Measurements from ENCODE around the gene CD37.
"Not testable (repeated sequence)": the region's sequence is repeated elsewhere in the genome, so short reads cannot be mapped to it uniquely, and the experiment has no call there.

The CD37 gene

DNA sequence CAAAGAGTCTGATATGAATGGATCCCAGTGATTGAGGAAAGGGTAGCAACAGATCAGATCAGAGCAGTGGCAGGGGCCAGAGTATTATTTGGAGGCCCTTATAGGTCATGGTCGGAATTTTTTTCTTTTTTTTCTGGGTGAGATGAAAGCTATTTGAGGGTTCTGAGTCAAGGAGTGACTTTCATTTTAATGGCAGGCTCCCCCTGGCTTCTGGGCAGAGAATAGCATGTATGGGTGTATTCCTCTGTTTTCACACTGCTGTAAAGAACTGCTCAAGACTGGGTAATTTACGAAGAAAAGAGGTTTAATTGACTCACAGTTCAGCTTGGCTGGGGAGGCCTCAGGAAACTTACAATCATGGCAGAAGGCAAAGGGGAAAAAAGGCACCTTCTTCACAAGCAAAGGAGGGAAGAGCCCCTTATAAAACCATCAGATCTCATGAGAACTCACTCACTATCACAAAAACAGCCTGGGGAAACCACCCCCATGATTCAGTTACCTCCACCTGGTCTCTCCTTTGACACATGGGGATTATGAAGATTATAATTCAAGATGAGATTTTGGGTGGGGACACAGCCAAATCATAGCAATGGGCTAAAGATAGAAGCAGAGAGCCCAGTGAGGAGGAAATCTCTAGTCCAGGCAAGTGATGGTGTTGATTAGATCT lies 7.2 kb upstream of the CD37 start:
- in situ Hi-C loops (cut with HindIII; ENCODE audit: low sequenced_read_pairs): no loop called here

DNA sequence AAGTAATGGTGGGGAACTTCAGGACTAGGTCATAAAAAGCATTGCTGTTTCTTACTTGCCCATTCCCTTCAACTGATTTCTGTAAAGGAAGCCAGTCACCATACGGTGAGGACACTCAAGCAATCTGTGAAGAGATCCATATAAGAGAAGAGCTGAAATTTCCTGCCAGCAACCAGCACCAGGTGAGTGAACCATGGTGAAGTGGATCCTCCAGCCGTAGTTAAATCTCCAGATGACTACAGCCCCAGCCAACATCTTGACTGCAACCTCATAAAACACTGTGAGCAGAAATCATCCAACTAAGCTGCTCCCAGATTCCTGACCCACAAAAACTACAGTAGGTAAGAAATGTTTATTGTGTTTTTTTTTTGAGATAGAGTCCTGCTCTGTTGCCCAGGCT lies 6.5 kb upstream of the CD37 start:
- in situ Hi-C loops (cut with HindIII; ENCODE audit: low sequenced_read_pairs): no loop called here

DNA sequence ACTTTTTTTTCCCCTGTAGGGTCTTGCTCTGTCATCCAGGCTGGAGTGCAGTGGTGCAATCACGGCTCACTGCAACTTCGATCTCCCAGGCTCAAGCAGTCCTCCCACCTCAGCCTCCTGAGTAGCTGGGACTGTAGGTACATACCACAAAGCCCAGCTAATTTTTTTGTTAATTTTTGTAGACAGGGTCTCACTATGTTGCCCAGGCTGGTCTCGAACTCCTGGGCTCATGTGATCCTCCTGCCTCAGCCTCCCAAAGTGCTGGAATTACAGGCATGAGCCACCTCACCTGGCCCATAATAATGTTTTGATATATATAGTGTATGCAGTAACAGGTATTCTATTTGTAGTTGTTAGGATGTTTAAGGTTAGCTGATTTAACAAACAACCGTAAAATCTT lies 4.0 kb upstream of the CD37 start:
- in situ Hi-C loops (cut with HindIII; ENCODE audit: low sequenced_read_pairs): not testable (repeated sequence)

DNA sequence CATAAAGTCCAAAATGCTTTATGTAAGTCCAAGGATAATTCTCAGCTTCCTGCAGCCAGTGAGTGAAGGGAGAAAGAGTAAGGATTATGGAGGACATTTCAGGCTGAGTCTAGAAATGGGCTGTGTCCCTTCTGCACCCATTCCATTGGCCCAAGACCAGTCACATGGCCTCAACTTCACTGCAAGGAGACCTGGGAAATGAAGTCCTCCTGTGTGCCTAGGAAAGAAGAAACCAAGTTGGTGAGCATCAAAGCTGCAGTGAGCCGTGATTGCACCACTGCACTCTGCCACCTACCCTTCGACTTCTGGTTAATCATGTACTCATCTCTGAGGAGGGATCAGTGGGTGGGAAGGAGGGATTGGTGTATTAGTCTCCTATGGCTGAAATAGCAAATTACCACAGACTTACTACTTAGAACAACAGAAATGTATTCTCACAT lies 3.6 kb upstream of the CD37 start:
- in situ Hi-C loops (cut with HindIII; ENCODE audit: low sequenced_read_pairs): no loop called here

DNA sequence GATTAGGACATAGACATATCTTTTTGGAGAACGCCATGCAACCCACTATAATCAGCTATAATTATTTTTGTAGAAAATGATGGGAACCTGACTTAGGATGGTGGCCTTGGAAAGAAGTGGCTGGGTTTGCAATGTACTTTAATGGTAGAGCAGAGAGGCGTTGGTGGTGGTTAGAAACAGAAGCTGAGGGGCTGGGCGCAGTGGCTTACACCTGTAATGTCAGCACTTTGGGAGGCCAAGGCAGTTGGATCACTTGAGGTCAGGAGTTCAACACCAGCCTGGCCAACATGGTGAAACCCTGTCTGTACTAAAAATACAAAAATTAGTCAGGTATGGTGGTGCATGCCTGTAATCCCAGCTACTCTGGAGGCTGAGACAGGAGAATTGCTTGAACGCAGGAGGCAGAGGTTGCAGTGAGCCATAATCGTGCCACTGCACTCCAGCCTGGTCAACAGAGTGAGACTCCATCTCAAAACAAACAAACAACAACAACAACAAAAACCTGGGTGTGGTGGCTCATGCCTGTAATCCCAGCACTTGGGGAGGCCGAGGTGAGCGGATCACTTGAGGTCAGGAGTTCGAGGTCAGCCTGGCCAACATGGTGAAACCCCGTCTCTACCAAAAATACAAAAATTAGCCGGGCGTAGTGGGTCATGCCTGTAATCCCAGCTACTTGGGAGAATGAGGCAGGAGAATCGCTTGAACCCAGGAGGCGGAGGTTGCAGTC lies 2.4 kb upstream of the CD37 start:
- in situ Hi-C loops (cut with HindIII; ENCODE audit: low sequenced_read_pairs): not testable (repeated sequence)

DNA sequence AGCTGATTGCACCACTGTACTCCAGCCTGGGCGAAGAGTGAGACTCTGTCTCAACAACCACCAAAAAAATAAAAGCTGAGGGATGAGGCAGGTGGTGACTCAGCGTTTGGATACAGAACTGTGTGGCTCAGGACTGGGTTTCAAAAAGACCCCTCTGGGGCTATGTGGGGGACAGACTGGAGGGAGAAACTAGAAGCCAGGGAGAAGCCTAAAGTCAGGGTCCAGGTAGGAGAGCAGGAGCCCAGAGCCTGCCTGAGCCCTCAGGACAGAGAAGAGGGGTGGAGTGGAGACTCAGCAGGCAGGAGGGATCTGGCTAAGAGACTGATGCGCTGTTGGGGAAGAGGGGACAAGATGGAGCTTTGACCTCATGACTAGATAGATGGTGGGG lies 1.8 kb upstream of the CD37 start:
- in situ Hi-C loops (cut with HindIII; ENCODE audit: low sequenced_read_pairs): no loop called here

DNA sequence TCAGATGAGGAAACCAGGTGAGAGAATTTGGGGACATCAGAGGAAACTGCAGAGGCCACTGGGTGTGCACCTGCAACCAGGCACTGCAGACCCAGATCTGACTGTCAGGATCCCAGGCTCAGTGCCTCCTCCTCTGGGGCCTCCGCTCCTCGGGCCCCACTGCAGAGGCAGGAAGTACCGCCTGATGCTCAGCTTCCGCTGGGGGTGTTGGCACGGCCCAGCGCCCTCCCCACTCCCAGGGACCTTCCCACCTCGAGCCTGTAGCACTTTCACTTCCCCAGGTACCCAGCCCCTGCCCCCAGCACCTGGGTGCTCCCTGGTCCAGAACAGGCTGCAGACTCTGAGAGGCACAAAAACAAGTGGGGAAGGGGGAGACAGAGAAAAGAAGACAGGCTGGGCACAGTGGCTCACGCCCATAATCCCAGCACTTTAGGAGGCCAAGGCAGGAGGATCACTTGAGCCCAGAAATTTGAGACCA lies 1.4 kb upstream of the CD37 start:
- in situ Hi-C loops (cut with HindIII; ENCODE audit: low sequenced_read_pairs): no loop called here

DNA sequence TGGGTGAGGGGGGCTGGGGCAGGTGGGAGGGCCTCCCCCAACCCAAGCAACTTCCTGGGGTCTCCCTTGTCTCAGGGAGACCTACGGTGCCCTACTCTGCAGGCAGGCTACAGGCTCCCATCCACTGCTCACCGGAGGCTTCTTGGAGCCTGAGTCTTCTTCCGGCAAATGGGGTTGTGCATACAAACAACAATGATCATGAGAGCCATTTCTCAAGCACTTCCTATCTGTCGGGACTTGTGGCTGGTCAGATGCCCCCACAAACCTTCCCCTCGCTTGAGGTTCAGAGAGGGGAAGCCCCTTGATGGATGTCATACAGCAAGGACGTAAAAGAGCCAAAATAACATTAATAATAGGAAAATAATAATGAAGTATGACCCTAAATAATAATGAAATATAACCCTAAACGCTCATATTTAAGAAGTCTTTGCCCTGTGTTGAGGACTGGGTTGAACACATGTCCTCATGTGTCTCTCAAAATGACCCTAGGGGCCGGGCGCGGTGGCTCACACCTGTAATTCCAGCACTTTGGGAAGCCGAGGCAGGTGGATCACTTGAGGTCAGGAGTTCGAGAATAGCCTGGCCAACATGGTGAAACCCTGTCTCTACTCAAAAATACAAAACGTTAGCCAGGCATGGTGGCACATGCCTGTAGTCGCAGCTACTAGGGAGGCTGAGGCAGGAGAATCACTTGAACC lies 727 bp downstream of the CD37 start:
- in situ Hi-C loops (cut with HindIII; ENCODE audit: low sequenced_read_pairs): no loop called here

DNA sequence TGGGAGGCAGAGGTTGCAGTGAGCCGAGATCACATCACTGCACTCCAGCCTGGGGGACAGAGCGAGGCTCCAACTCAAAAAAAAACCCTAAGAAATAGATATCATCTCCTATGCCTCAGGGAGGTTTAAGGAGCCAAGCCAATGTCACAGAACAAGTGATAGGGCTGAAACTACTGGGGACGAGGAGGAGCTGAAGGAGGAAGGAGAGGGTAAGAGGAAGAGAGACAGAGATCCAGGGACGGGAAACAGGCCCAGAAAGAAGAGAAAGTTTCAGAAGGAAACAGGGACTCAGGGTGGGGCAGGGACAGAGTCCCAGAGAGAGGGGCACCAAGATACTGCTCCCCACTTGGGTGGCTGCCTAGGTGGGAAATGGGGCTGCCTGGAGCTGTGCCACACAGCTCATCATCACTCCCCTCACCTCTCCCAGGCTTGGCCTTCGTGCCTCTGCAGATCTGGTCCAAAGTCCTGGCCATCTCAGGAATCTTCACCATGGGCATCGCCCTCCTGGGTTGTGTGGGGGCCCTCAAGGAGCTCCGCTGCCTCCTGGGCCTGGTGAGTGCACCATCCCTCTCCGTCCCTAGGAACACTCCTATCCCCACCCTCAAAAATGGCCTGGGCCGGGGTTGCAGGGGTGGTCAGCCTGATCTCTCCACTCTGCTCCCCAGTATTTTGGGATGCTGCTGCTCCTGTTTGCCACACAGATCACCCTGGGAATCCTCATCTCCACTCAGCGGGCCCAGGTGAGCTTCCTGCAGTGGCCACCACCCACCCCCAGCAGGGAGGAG lies 1.5 kb downstream of the CD37 start:
- in situ Hi-C loops (cut with HindIII; ENCODE audit: low sequenced_read_pairs): no loop called here

DNA sequence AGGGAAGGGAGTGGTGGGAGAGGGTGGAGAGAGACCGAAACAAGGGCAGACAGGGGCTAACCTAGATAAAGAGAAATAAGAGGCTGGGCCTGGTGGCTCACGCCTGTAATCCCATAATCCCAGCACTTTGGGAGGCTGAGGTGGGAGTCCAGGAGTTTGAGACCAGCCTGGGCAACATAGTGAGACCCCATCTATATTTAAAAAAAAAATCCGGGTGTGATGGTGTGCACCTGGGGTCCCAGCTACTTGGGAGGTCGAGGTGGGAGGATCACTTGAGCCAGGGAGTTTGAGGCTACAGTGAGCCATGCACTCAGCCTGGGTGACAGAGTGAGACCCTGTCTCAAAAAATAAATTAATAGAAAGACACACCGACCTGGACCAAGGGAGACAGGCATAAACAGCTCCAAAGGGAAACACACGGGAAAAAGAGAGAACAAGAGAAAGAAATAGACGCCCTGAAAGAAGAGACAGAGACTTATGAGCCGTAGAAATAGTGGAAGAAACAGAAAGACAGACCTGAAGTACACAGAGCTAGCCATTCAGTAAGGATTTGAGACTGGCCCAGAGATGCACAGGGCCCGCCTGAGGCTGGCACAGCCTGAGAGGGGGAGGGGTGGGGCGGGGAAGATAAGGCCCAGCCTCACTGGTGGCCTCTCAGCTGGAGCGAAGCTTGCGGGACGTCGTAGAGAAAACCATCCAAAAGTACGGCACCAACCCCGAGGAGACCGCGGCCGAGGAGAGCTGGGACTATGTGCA lies 2.2 kb downstream of the CD37 start:
- in situ Hi-C loops (cut with HindIII; ENCODE audit: low sequenced_read_pairs): no loop called here

DNA sequence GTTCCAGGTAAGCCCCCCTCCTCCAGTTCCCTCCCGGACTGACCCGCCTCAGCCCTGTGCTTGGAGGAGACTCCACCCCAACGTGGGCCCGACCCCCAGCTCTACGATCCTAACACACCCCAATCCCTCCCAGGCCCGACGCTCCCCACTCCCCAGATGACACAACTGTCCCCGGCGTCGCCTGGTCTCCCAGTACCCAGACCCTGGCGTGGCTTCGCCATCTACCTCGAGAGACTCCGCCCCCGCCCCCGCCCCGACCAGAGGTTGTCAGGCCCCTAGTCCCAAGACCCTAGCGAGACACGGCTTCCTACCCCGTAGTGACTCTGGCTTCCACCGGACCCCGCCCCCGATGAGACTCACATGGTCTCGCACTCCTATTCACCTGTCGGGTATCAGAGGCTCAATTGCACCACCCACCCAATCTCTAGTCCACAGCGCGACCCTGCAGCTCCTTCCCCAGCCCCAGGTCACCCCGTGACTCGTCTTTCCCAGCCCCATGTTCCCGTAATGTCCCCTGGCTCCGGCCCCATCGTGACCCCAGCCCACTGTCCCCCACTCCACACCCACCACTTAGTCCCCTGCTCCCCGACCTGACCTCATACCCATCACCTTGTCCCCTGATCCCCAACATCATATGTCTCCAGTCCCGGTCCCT lies 2.9 kb downstream of the CD37 start:
- in situ Hi-C loops (cut with HindIII; ENCODE audit: low sequenced_read_pairs): no loop called here

DNA sequence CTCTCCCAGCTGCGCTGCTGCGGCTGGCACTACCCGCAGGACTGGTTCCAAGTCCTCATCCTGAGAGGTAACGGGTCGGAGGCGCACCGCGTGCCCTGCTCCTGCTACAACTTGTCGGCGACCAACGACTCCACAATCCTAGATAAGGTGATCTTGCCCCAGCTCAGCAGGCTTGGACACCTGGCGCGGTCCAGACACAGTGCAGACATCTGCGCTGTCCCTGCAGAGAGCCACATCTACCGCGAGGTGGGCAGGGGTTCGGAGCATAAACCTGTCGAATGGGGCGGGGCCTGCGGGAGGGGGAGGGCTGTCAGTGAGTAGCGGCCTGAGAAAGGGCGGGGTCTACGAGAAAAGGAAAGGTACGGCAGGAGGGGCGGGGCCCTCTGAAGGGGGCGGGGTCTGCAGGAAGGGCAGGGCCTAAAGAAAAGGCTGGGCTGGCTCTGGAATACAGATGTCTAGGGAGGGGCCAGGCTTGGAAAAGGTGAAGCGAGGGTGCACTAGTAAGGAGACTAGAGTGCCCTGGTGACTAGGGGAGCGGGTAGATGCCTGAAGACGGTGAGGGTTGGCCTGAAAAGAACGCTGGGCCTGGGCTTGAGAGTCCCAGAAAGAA lies 3.6 kb downstream of the CD37 start:
- in situ Hi-C loops (cut with HindIII; ENCODE audit: low sequenced_read_pairs): no loop called here

DNA sequence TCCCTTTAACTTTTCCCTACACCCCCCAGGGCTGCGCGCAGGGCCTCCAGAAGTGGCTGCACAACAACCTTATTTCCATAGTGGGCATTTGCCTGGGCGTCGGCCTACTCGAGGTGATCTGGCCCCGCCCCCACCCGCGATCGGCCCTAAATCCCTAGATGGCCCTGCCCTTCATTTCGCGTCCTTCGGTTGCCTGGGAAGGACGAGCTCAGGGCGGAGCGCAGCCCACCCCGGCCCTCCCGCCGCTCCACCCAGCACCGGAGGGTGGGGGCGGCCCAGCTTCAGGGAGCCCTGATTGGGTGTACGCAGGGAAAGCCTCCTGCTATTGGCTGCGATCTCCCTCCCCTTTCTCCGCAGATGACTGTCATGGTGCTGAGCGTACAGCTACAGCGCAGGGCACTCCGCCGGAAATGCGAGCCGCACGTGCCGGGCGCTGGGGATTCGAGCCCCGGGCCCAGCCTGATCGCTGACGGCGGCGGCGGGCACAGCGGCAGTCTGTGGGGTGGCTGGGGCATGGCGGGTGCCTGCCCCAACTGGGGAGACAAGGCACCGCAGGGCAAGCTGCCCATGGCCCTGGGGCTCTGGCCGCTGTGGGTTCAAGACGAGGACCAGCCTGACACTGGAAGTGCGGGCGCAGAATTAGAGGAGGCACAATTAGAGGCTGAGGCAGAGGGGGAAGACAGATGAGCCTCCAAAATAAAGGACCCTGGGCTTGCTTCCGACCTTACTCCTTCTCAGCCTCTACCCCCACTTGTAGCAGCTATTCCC lies 4.3 kb downstream of the CD37 start:
- in situ Hi-C loops (cut with HindIII; ENCODE audit: low sequenced_read_pairs): no loop called here

DNA sequence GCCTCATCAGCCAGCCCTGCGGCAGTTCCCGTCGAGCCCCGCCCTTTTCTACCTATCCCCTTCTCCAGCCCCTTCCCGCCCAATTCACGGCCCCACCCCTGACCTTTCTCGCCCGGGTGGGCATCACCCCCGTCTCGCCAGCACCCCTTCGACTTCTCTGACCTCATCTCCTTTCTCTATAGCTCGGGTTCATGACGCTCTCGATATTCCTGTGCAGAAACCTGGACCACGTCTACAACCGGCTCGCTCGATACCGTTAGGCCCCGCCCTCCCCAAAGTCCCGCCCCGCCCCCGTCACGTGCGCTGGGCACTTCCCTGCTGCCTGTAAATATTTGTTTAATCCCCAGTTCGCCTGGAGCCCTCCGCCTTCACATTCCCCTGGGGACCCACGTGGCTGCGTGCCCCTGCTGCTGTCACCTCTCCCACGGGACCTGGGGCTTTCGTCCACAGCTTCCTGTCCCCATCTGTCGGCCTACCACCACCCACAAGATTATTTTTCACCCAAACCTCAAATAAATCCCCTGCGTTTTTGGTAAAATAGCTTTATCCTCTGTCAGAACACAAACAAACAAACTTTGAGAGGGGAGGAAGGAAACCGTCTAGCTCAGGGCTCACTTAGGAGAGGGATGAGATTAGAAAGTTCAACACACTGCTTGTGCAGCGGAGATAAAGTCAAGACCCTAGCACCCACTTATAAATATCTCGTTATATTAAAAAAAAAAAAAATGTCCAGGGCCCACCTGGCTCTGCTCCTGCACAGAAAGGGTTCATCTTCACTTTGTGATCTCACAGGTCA lies 5.1 kb downstream of the CD37 start:
- in situ Hi-C loops (cut with HindIII; ENCODE audit: low sequenced_read_pairs): no loop called here

DNA sequence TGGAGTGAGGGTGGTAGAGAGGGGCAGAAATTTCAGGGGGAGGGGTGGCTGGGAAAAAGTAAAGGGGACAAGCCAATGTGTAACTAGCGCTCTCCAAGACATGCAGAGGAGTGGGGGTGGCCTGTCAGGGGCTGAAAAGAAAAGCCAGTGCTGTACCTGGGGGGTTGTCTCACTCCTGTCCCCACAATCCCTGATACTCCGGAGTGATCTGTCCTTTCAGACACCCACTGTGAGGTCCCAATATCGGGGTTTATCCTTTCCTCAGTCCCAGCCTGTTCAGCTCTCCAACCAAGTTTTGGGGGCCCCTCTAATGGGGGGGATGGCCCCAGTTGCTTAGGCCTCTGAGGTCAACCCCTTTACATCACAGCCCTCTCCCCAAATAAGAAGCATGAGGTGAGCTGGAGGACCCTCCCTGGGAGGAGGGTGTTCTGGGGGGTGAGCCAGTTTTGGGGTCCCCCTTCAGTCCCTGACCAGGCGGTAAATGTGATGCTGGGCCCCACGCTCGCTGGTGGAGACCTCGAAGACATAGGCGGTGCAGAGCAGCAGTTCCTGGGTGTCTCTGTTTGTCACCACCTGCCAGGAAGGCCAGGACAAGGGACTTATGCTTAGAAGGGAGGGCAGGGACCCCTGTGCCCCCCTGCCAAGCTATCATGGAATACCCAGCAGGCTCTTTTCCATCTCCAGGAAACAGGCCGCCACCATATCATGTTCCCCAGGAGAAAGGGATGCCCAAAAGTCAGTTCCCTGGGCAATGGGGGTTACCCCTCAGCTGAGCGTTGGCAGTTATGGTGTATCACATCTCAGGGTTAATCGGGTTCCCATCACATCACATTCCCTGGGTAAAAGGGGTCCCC lies 5.9 kb downstream of the CD37 start:
- in situ Hi-C loops (cut with HindIII; ENCODE audit: low sequenced_read_pairs): no loop called here

DNA sequence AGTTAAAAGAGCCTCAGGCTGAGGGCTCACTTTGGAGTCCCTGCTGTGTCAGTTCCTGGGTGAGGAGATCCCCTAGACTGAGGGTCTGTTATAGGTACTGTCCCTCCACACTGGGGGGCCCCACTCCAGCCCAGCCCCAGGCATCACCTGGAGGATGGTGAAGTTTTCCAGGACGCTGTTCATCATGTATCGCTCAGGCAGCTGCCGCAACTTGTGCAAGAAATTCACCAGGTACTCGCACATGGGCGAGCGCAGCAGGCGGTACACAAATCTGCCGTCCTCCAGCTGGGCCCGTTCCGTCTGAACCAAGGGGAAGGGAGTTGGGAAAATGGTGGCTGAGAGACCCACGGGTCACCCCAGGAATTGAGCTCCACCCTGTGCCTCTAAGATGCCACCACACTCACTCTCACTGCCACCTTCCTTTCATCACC lies 7.1 kb downstream of the CD37 start:
- in situ Hi-C loops (cut with HindIII; ENCODE audit: low sequenced_read_pairs): no loop called here

DNA sequence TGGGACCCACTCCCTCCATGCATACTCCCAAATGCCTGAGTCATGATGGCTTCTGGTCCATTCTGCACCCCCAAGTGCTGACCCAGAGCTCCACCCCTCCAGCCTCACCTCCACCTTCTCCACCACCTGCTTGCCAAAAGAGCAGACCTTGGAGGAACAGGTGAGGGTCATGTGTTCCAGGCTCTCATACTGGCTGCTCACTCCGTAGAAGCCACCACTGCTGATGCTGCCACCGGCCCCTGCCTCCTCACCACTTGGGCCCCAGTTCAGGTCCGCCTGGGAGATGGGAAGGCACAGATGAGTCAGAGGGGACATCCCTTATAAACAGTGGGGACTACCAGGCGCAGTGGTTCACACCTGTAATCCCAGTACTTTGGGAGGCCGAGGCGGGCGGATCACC lies 7.9 kb downstream of the CD37 start:
- in situ Hi-C loops (cut with HindIII; ENCODE audit: low sequenced_read_pairs): no loop called here

Data from DLD1 (cell line).